A172 (cell line): ENCODE results near the gene PCNX2. TPM values are rescaled to one million over a fixed set of nuclear protein-coding genes. Genes with fewer than 3 reads are reported as not detected.
A peak's percentile ranks its signal among the peaks of the same experiment; 100 is the strongest.

Experiments
- DNase-seq: peaks from one replicate; pipeline ENCODE4 v3.0.0-alpha.2; 2015; ENCODE audit warnings: low spot score
- total RNA-seq: library from RNA; depleted of rRNA; stranded (reverse); fragments of >200 nt; shearing (Covaris generic); gene quantifications from 2 replicates; pipeline ENCODE4 v1.2.3, GENCODE V29; 2014; rRNA removed

The PCNX2 gene
- total RNA-seq, result 7.2 and 10.5 TPM in 2 replicates

DNA sequence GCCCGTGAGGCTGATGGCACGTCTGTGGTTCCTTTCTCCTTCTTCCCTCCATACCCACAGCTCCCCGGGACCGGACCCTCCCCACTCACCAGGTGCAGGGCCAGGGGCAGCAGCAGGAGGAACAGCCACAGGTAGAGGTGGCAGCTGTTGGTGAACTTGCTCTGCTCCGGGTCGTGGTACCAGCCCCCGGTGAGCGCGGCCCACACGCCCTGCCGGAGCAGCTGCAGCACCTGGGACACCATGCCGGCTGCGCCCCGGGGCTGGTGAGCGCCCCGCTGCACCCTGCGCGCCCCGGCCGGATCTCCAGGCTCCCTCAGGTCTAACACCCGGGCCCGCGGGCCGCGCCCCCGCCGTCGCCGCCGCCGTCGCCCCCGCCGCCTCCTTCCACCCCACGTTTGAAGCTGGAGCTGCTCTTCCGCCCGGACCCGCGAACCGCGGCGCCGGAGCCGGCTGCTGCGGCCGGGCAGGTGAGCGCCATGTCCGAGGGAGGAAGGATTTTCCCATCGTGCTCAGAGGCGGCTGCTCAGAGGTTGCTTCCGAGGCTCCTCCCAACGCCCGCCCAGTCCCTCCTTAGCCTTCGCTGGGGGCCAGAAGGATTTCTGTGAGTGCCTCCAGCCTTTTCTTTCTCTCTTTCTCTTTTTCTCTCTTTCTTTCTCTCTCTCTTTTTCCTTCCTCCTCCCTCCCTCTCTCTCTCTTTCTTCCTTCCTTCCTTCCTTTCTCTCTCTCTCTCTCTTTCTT lies at the start of gene PCNX2:
TSS of gene PCNX2 (minus strand) at position 489 of the 738 bp plus-strand sequence. CDS start at position 242, 247 bp downstream.
- peak; percentile 76 for DNase-seq

DNA sequence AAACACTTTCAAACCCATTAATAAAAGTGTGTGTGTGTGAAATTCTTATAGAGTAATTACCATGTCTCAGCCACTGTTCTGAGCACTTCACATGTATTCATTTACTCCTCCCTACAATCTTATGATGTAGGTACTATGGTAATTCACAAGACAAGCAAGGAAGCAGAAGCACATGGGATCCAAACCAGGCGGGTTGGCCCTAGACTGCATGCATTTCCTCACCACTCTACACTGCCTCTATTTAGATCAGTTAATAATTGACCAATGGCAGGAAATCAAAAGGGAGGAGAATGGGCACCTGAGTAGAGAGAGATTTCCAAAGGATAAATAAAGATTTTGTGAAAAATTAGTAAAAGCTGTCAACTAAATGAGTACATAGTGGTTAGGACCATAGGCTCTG lies 47.7 kb upstream of the PCNX2 start:
- DNase-seq, result no peak

DNA sequence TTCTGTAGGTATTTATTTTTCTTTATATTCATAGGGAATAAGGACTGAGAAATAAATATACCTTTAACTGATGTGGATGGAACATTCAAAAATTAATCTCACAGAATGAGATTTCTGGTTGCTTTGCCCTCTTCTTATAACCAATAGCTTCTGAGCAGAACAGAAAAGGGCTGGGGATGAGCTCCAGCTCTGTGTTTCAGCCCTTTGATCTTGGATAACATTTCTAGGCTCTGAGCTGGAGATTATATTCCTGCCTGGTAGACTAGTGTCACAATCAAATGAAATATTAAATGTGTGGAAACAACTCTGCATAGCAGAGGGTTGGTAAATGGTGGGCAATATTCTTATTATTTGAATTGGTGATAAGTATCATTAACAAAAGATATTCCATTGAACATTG lies 46.6 kb upstream of the PCNX2 start:
- no peak for DNase-seq

- DNase-seq, result no peak
Observed at GRCh38 chr1:233340966-233341516, 45.5 kb upstream of the PCNX2 start.

DNA sequence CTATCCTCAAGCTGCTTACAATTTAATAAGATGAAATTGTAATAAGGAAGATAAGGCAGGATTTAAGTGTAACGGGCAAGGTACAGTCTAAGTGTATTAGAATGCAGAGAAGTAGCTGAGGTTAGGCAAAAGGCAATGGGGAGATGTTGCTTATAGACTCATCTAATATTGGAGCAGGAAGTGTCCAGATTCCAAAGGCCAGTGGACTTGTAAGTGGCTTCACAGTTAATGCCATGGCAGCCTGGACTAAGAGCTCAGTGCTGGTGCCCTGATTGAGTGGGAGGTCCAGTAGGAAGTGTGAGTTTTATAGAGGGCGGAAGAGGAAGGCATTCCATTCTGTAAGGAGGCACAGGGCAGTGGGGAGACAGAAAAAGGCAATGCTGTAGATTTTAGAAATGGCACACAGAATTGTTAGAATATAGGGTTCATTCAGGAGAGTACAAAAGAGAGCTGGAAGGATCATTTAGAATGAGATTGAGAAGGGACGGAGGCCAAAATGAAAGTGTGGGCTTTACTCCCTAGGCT lies 44.6 kb upstream of the PCNX2 start:
- DNase-seq, result no peak

GRCh38 chr1:233338102-233338501 lies 42.6 kb upstream of the PCNX2 start:
- no peak for DNase-seq

- DNase-seq, result no peak
Observed at GRCh38 chr1:233337505-233337904, 42.0 kb upstream of the PCNX2 start.

GRCh38 chr1:233336554-233337456 lies 41.3 kb upstream of the PCNX2 start:
- DNase-seq, result no peak

- no peak for DNase-seq
Observed at GRCh38 chr1:233334092-233334491, 38.6 kb upstream of the PCNX2 start.

- no peak for DNase-seq
Observed at GRCh38 chr1:233333086-233333485, 37.6 kb upstream of the PCNX2 start.

GRCh38 chr1:233331676-233332519 lies 36.4 kb upstream of the PCNX2 start:
- DNase-seq, result no peak

- DNase-seq, result no peak
Observed at GRCh38 chr1:233328142-233328921, 32.8 kb upstream of the PCNX2 start.

DNA sequence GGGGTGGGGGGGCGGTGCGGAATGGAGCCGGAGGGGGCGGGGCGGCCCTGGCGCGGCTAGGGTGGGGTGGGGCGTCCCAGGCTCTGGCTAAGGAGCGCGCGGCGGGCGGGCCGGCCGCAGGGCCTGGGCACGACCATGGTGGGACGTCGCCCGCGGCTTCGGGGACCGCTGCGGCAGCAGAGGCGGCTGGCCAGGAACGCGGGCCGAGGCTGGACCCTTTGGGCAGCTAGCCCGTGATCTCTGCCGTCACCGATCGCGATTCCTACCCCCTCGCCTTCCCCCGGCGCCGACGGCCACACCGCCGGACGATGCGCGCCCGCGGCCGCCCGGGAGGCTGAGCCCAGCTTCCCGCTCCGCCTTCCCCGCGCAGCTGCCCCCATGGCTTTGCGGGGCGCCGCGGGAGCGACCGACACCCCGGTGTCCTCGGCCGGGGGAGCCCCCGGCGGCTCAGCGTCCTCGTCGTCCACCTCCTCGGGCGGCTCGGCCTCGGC lies 32.2 kb upstream of the PCNX2 start, which contains the start of gene MAP3K21:
TSS of gene MAP3K21 (plus strand) at position 74 of the 491 bp plus-strand sequence. CDS start at position 379, 305 bp downstream.
- DNase-seq, result no peak

DNA sequence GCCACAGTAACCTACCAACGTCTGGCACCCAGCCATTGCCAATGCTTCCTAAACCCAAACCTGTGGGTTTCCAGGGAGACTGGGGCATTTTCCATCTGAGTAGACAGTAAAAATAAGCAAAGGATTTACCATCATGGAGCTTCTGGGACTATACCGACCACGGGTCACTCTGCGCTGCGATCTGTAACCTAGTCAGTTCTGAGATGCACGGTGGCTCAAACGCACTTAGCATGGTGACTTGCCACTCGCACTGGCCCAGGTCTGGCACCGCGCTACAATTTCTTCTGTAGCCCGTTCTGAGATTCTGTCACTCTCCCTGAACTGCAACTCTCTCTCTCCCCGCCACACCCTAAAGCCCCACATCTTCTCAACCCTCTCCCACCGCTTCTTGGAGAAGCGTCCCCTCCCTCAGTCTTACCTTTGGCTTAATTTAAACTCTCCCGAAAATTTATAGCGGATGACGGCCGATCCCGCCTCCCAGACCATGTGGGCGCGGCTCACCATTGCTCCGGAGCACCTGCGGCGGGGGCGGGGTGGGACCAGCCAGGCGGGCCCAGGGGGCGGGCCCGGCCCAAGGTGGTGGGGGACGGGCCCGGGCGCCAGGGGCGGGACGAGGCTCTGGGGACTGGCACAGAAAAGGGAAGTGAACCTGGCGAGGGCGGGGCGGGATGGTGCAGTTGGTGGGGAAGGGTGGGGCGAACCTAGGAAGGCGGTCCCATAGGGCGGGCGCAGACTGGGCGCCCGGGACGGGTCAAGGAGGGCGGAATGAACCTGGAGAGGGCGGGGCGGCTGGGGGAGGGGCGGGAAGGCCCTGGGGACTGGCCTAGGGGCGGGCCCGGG lies 31.5 kb upstream of the PCNX2 start:
- peak; percentile 88 for DNase-seq

DNA sequence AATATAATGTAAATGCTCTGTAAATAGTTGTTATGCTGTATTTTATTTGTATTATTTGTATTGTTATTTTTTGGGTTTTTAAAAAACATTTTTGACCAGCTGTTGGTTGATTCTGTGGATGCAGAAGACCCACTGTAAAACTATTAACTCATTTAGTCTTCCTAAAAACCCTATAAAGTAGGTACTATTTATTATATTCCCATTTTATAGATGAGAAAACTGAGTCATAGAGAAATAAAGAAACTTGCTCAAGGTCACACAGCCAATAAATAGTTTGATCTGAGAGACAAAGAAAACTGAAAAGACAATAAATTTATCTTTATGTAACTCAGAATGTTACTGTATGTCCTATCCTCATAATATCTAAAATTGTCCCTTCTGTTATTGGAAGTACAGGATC lies 30.8 kb upstream of the PCNX2 start:
- no peak for DNase-seq

DNA sequence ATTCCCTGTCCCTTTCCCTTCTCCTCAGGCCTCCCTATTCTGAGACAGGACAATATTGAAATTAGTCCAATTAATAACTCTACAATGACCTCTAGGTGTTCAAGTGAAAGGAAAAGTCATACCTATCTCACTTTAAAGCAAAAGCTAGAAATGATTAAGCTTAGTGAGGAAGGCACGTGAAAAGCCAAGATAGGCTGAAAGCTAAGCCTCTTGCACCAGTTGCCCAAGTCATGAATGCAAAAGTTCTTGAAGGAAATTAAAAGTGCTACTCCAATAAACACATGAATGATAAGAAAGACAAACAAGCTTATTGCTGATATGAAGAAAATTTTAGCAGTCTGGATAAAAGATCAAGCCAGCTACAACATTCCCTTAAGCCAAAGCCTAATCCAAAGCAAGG lies 28.2 kb upstream of the PCNX2 start:
- no peak for DNase-seq

- no peak for DNase-seq
Observed at GRCh38 chr1:233320023-233320422, 24.5 kb upstream of the PCNX2 start.

DNA sequence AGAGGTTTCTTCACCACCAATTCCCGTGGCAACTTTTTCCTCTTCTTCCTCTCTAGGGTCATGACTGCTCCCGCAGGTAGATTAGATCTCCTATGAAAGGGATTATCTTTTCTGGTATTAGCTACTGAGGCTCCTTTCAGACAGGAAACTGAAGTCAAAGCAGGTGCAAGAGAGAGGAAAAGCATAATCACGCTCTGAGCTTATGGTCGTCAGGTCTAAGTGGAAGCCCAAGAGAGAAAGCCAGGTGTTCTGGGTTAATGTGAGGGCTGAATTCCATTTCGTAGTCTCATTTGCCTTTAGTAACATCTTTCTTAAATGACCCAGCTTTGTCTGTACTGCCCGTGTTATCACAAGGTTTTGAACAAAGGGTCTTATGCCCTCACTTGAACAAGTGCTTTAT lies 23.7 kb upstream of the PCNX2 start:
- DNase-seq, result no peak

DNA sequence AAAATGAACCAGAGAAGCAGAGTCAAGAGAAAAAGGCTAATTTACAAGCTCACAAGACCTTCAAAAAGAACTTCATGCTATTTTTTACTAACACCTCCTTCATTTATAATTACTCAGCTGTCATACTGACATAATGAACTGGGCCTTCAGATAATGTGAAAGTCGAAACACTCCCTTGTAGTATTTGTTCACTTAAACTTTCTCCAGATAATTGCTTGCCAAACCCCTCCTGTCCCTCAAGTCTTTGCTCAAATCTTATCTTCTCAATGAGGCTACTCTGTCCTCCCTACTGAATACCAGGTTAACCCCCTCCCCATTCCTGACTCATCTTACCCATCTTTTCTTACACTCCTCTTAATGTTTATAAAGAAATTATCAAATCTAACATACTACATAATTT lies 20.9 kb upstream of the PCNX2 start:
- DNase-seq, result no peak
